ENCODE results near the gene LSM14A.
"Not testable (repeated sequence)": the region's sequence is repeated elsewhere in the genome, so short reads cannot be mapped to it uniquely, and the experiment has no call there.

GRCh38 chr19:34253681-34254045 is 81.4 kb downstream of the LSM14A start:
- not testable (repeated sequence) for TF ChIP-seq CTCF (conservative IDR thresholded peaks at IDR 0.05; ENCODE audit: low read length); EZH2phosphoT487 (IDR thresholded peaks at IDR 0.05; ENCODE audit: borderline replicate concordance, low read depth, low read length)

Measured in OCI-LY7 (cell line).